C4-2B (cell line): Measurements from ENCODE around the gene KCTD11.

ENCODE experiments used
- H3K27ac ChIP-seq: fragments of 450-650 bp; 2 replicates; pipeline ENCODE4 v1.5.1; 2017
- CTCF ChIP-seq: fragments of 450-650 bp; conservative IDR thresholded peaks from 2 replicates; pipeline ENCODE4 v1.5.1; 2017; ENCODE audit warnings: mild to moderate bottlenecking
- ZFX ChIP-seq: fragments of 450-650 bp; IDR thresholded peaks from 2 replicates; pipeline ENCODE4 v1.6.1; 2017

KCTD11 gene

GRCh38 chr17:7384489-7385081 lies 32.6 kb downstream of the KCTD11 start:
- no peak for TF ChIP-seq CTCF
- no peak for TF ChIP-seq ZFX

GRCh38 chr17:7388856-7389255 lies 36.9 kb downstream of the KCTD11 start:
- H3K27ac ChIP-seq = no peak overlapping the region
- TF ChIP-seq CTCF = no peak
- TF ChIP-seq ZFX = no peak

More at GRCh38 chr17:7384489-7385081, 32.6 kb downstream of the KCTD11 start:
- H3K27ac ChIP-seq = no peak overlapping the region

DNA sequence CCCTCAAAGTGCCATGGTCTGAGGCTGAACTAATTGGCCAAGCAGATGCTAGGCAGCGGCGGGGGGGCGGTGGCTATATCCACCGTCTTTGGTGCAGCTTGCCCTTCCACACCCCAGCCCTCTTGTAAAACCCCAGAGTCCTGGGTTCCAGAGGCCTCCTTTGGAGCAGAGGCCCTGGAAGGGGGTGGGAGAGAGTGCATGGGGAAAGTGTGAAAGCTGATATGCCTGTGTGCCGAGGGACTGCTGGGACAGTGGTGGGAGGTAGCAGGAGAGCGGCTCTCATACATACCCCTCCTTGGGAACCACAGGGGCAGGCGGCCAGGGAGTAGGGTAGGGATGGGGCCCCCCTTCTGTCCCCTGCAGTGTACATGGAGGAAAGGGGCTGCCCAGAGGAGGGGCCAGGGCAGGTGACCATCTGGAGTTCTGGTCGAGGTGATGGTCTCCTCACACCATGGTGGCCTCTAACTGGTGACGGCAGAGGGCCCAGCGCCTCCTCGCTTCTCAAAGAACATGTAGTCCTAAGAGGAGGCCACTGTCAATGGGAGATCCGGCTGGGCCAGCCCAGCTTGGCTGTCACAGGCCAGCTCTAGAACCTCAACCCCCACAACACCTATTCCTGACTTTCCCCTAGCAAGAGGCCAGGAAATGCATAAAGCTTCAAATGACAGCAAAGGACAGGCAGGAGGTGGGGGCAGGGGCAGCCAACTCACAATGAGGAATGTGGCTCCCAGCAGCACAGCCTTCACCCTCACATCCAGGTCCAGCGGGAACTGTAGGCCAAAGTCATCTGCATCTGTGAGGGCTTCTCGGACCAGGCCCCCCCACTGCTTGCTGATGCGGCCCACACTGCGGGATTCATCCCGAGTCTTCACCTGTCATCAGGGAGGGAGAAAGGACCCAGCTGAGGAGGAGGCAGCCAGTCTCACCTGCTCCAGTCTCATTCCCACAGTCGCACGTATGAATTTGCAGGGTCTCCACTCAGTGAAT lies 38.3 kb downstream of the KCTD11 start:
- TF ChIP-seq CTCF (no peak), ZFX (no peak)
- no peak overlapping the region for H3K27ac ChIP-seq

GRCh38 chr17:7391307-7391706 lies 39.3 kb downstream of the KCTD11 start:
- TF ChIP-seq CTCF = no peak
- no peak for TF ChIP-seq ZFX

DNA sequence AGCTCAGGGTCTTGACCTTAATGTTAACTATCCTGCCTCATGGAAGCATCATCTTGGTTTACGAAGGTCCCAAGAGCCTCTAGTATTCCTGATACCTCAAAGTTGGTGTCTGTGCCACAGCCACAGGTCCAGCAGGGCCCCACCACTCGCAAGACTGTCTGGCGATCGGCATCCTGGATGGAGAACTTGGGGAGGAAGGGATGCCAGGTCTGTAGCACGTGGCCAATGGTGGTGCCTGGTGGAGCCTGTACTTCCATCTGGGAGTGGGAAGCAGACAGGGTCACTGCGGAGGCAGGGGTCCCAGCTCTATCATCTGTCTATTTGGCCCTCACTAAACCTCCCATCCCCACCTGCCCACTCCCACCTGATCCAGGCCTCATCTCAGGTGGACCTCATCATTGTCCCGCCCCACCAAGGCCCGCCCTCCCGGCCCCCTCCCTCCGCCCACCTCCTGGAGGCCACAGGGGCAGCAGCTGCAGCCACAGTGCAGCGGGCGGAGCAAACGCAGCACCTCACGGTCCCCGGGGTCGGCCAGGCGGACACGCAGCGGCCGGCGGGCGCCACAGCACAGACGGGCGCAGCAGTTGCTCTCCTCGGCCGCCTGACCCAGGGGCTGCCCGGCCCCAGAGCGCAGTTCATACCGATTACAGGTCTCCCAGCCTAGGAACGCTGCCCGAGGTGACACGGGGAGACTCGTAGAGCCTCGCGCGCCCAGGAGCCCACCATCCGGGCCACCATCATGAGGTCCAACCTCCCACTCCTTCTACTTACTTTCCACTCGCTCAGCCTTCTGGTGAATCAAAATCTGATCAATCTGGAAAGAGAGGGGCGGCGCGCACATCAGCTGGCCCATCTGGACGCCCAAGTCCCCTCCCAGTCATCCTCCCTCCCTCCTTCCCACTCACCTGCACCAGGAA lies 41.0 kb downstream of the KCTD11 start:
- H3K27ac ChIP-seq = no peak overlapping the region
- TF ChIP-seq ZFX = no peak
- no peak for TF ChIP-seq CTCF

More at GRCh38 chr17:7391307-7391706, 39.3 kb downstream of the KCTD11 start:
- no peak overlapping the region for H3K27ac ChIP-seq

- TF ChIP-seq ZFX (no peak), CTCF (no peak)
- H3K27ac ChIP-seq = peak overlapping the region; percentile 82
Measured at GRCh38 chr17:7393613-7394451, 41.9 kb downstream of the KCTD11 start.
